Measurements from ENCODE around the gene BRWD1. TPM values are rescaled to one million over a fixed set of nuclear protein-coding genes. Genes with fewer than 3 reads are reported as not detected.

BRWD1 gene
- total RNA-seq, 1 experiment from 2014 or later, result 53.3 TPM

- no peak overlapping the region for H3K4me3 Mint-ChIP-seq
- ChIA-PET POLR2A (no interaction called here), CTCF (no interaction called here)
- TF ChIP-seq GTF2I (CRISPR knock-in tag; conservative IDR thresholded peaks at IDR 0.05), result no peak
- no peak for TF ChIP-seq CREM (CRISPR knock-in tag; IDR thresholded peaks at IDR 0.05)
- TF ChIP-seq HMGA2 (CRISPR knock-in tag; IDR thresholded peaks at IDR 0.05), result peak; percentile 92
- TF ChIP-seq NFATC4 (CRISPR knock-in tag; IDR thresholded peaks at IDR 0.05), result no peak
- TF ChIP-seq E2F1 (CRISPR knock-in tag; IDR thresholded peaks at IDR 0.05), result no peak
- no peak for ATAC-seq
- H3K9me3 Mint-ChIP-seq, result peaks cover 5% of the 10 kb centered on the region
- DNase-seq (ENCODE audit: low spot score), result no peak
- no peaks in the 10 kb centered on the region; the same call in 1 of the 2 replicates for H3K27me3 Mint-ChIP-seq (ENCODE audit: low read depth)
- H3K4me1 Mint-ChIP-seq, result peaks cover 6% of the 10 kb centered on the region; the same call in 1 of the 2 replicates
- H3K27ac Mint-ChIP-seq, result no peak overlapping the region
- no peaks in the 10 kb centered on the region for H3K36me3 Mint-ChIP-seq
These were observed 12.0 kb upstream of the BRWD1 start for GRCh38 chr21:39325458-39325857.

GRCh38 chr21:39321424-39321823, 8.0 kb upstream of the BRWD1 start:
- ChIA-PET CTCF (no interaction called here), POLR2A (no interaction called here)
- Mint-ChIP-seq H3K4me3 (no peak overlapping the region), H3K27ac (no peak overlapping the region), H3K27me3 (ENCODE audit: low read depth) (no peaks in the 10 kb centered on the region), H3K4me1 (no peaks in the 10 kb centered on the region; the same call in 1 of the 2 replicates), H3K36me3 (no peaks in the 10 kb centered on the region), H3K9me3 (peaks cover 2% of the 10 kb centered on the region)
- no peak for ATAC-seq
- no peak for DNase-seq (ENCODE audit: low spot score)
- no peak for TF ChIP-seq ZSCAN18 (CRISPR knock-in tag; IDR thresholded peaks at IDR 0.05)
- TF ChIP-seq USF2 (CRISPR knock-in tag; IDR thresholded peaks at IDR 0.05), result no peak
- no peak for TF ChIP-seq ATF2 (CRISPR knock-in tag; IDR thresholded peaks at IDR 0.05; ENCODE audit: borderline replicate concordance, low read depth)
- TF ChIP-seq CDX4 (CRISPR knock-in tag; IDR thresholded peaks at IDR 0.05; ENCODE audit: borderline replicate concordance), result no peak
- no peak for TF ChIP-seq GABPB1 (CRISPR knock-in tag; IDR thresholded peaks at IDR 0.05)
- no peak for TF ChIP-seq ZNF121 (CRISPR knock-in tag; IDR thresholded peaks at IDR 0.05)
- no peak for TF ChIP-seq ZNF317 (CRISPR knock-in tag; IDR thresholded peaks at IDR 0.05; ENCODE audit: borderline replicate concordance, low read depth)
- TF ChIP-seq NFYB (CRISPR knock-in tag; conservative IDR thresholded peaks at IDR 0.05; ENCODE audit: low read depth), result no peak
- TF ChIP-seq ZNF512 (CRISPR knock-in tag; IDR thresholded peaks at IDR 0.05; ENCODE audit: borderline replicate concordance), result no peak
- no peak for TF ChIP-seq NFE2L1 (CRISPR knock-in tag; IDR thresholded peaks at IDR 0.05)
- no peak for TF ChIP-seq ZNF425 (CRISPR knock-in tag; conservative IDR thresholded peaks at IDR 0.05)
- no peak for TF ChIP-seq ZNF416 (CRISPR knock-in tag; IDR thresholded peaks at IDR 0.05)
- TF ChIP-seq STAT6 (CRISPR knock-in tag; conservative IDR thresholded peaks at IDR 0.05; ENCODE audit: low read depth), result no peak
- TF ChIP-seq IRF1 (CRISPR knock-in tag; IDR thresholded peaks at IDR 0.05), result no peak
- TF ChIP-seq CREM (CRISPR knock-in tag; IDR thresholded peaks at IDR 0.05), result no peak
- TF ChIP-seq ELF4 (CRISPR knock-in tag; IDR thresholded peaks at IDR 0.05; ENCODE audit: low read depth), result no peak

All from WTC11 (cell line).